HL-60 (cell line): ENCODE data around the gene MED29.

Experiments
- CTCF ChIP-seq: IDR thresholded peaks from one replicate; pipeline ENCODE4 v1.5.1; 2011; ENCODE audit warnings: low read length, control low read depth, inconsistent platforms; ENCODE audit not compliant: insufficient read depth
- GABPA ChIP-seq: IDR thresholded peaks from 2 replicates; pipeline ENCODE4 v1.6.1; 2012; ENCODE audit warnings: low read depth
- POLR2AphosphoS5 ChIP-seq: IDR thresholded peaks from 2 replicates; pipeline ENCODE4 v1.6.1; 2012; ENCODE audit warnings: low read depth
- TF ChIP-seq, protein P1 (sequence below): IDR thresholded peaks from 2 replicates; pipeline ENCODE4 v1.6.1; 2012; ENCODE audit warnings: low read depth; ENCODE audit not compliant: insufficient replicate concordance

GRCh38 chr19:39444598-39445195 lies 53.5 kb downstream of the MED29 start:
- TF ChIP-seq CTCF: no peak
- no peak for TF ChIP-seq POLR2AphosphoS5
- TF ChIP-seq, protein P1, sequence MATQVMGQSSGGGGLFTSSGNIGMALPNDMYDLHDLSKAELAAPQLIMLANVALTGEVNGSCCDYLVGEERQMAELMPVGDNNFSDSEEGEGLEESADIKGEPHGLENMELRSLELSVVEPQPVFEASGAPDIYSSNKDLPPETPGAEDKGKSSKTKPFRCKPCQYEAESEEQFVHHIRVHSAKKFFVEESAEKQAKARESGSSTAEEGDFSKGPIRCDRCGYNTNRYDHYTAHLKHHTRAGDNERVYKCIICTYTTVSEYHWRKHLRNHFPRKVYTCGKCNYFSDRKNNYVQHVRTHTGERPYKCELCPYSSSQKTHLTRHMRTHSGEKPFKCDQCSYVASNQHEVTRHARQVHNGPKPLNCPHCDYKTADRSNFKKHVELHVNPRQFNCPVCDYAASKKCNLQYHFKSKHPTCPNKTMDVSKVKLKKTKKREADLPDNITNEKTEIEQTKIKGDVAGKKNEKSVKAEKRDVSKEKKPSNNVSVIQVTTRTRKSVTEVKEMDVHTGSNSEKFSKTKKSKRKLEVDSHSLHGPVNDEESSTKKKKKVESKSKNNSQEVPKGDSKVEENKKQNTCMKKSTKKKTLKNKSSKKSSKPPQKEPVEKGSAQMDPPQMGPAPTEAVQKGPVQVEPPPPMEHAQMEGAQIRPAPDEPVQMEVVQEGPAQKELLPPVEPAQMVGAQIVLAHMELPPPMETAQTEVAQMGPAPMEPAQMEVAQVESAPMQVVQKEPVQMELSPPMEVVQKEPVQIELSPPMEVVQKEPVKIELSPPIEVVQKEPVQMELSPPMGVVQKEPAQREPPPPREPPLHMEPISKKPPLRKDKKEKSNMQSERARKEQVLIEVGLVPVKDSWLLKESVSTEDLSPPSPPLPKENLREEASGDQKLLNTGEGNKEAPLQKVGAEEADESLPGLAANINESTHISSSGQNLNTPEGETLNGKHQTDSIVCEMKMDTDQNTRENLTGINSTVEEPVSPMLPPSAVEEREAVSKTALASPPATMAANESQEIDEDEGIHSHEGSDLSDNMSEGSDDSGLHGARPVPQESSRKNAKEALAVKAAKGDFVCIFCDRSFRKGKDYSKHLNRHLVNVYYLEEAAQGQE: no peak
- no peak for TF ChIP-seq GABPA
